MM.1S (cell line): ENCODE measurements around the gene TFIP11.

ENCODE experiments used
- DNase-seq: peaks from one replicate; pipeline ENCODE4 v3.0.0-alpha.2; 2015
- H2AFZ ChIP-seq: fragments of 300-600 bp; sonication (generic); 2 replicates; pipeline ENCODE4 v1.6.0; 2016; ENCODE audit warnings: antibody characterized with exemption, low read length
- H3F3A ChIP-seq: fragments of 300-600 bp; sonication (generic); 2 replicates; pipeline ENCODE4 v1.6.1; 2016; ENCODE audit warnings: mild to moderate bottlenecking, antibody characterized with exemption, low read length, moderate library complexity, mixed read lengths; ENCODE audit not compliant: insufficient read depth
- H3K27ac ChIP-seq: fragments of 300-600 bp; sonication (generic); 2 replicates; pipeline ENCODE4 v1.5.1; 2016; ENCODE audit warnings: mild to moderate bottlenecking, low read length
- H3K27me3 ChIP-seq: fragments of 300-600 bp; sonication (generic); replicated peaks from 2 replicates; pipeline ENCODE4 v1.6.0; 2016; ENCODE audit warnings: low read length; ENCODE audit not compliant: insufficient read depth
- H3K36me3 ChIP-seq: fragments of 300-600 bp; sonication (generic); replicated peaks from 2 replicates; pipeline ENCODE4 v1.6.1; 2016; ENCODE audit warnings: mild to moderate bottlenecking, low read length, mixed read lengths; ENCODE audit not compliant: insufficient read depth
- H3K4me1 ChIP-seq: fragments of 300-600 bp; sonication (generic); 2 replicates; pipeline ENCODE4 v1.6.1; 2016; ENCODE audit warnings: low read length, mixed read lengths
- H3K4me2 ChIP-seq: fragments of 300-600 bp; sonication (generic); 2 replicates; pipeline ENCODE4 v1.6.0; 2016; ENCODE audit warnings: low read depth, low read length
- H3K4me3 ChIP-seq: fragments of 300-600 bp; sonication (generic); 2 replicates; pipeline ENCODE4 v1.5.1; 2016; ENCODE audit warnings: low read length, mixed read lengths
- H3K79me2 ChIP-seq: fragments of 300-600 bp; sonication (generic); 2 replicates; pipeline ENCODE4 v1.6.1; 2016; ENCODE audit warnings: mixed run types, low read length, mixed read lengths
- H3K9ac ChIP-seq: fragments of 300-600 bp; sonication (generic); 2 replicates; pipeline ENCODE4 v1.6.1; 2016; ENCODE audit warnings: low read length, mixed read lengths
- H3K9me2 ChIP-seq: fragments of 300-600 bp; sonication (generic); replicated peaks from 2 replicates; pipeline ENCODE4 v1.6.1; 2016; ENCODE audit warnings: mild to moderate bottlenecking, low read length, mixed read lengths; ENCODE audit not compliant: insufficient read depth
- H3K9me3 ChIP-seq: fragments of 300-600 bp; sonication (generic); replicated peaks from 2 replicates; pipeline ENCODE4 v1.6.1; 2016; ENCODE audit warnings: mild to moderate bottlenecking, low read length, mixed read lengths; ENCODE audit not compliant: insufficient read depth
- H4K20me1 ChIP-seq: fragments of 300-600 bp; sonication (generic); 2 replicates; pipeline ENCODE4 v1.6.1; 2016; ENCODE audit warnings: mild to moderate bottlenecking, low read length, moderate library complexity, mixed read lengths; ENCODE audit not compliant: insufficient read depth
- EZH2 ChIP-seq: fragments of 300-600 bp; sonication (generic); optimal IDR thresholded peaks from 2 replicates; pipeline ENCODE3; 2017; ENCODE audit warnings: low read depth, mild to moderate bottlenecking, antibody characterized with exemption, low read length, mixed read lengths
- EZH2phosphoT487 ChIP-seq: fragments of 300-600 bp; sonication (generic); IDR thresholded peaks from 2 replicates; pipeline ENCODE4 v1.6.1; 2018; ENCODE audit warnings: antibody characterized with exemption, low read length
- TF ChIP-seq, protein P1 (sequence below): fragments of 300-600 bp; sonication (generic); IDR thresholded peaks from 2 replicates; pipeline ENCODE4 v1.5.1; 2016; ENCODE audit warnings: antibody characterized with exemption, low read length, mixed read lengths

TFIP11 gene

GRCh38 chr22:26485806-26486390 lies 26.4 kb downstream of the TFIP11 start:
- no peaks in the 10 kb centered on the region for H3K9me2 ChIP-seq
- DNase-seq: no peak
- H3K4me2 ChIP-seq: peak overlapping the region; percentile 57; the same call in 1 of the 2 replicates
- no peak overlapping the region for H2AFZ ChIP-seq
- H3K4me1 ChIP-seq: peaks cover 33% of the 10 kb centered on the region
- H3K36me3 ChIP-seq: peaks cover 2% of the 10 kb centered on the region; the same call in 1 of the 2 replicates
- TF ChIP-seq EZH2 (no peak), EZH2phosphoT487 (no peak)
- TF ChIP-seq, protein P1, sequence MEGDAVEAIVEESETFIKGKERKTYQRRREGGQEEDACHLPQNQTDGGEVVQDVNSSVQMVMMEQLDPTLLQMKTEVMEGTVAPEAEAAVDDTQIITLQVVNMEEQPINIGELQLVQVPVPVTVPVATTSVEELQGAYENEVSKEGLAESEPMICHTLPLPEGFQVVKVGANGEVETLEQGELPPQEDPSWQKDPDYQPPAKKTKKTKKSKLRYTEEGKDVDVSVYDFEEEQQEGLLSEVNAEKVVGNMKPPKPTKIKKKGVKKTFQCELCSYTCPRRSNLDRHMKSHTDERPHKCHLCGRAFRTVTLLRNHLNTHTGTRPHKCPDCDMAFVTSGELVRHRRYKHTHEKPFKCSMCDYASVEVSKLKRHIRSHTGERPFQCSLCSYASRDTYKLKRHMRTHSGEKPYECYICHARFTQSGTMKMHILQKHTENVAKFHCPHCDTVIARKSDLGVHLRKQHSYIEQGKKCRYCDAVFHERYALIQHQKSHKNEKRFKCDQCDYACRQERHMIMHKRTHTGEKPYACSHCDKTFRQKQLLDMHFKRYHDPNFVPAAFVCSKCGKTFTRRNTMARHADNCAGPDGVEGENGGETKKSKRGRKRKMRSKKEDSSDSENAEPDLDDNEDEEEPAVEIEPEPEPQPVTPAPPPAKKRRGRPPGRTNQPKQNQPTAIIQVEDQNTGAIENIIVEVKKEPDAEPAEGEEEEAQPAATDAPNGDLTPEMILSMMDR: no peak
- H3K4me3 ChIP-seq: no peak overlapping the region
- no peaks in the 10 kb centered on the region for H3K9me3 ChIP-seq
- peaks cover 22% of the 10 kb centered on the region for H3F3A ChIP-seq
- H3K27ac ChIP-seq: no peak overlapping the region
- H3K27me3 ChIP-seq: no peaks in the 10 kb centered on the region
- H3K79me2 ChIP-seq: peaks cover 57% of the 10 kb centered on the region
- no peak overlapping the region for H3K9ac ChIP-seq
- H4K20me1 ChIP-seq: no peaks in the 10 kb centered on the region

- Histone ChIP-seq H3F3A (peaks cover 22% of the 10 kb centered on the region), H3K4me3 (peak overlapping the region; percentile 86), H3K9me3 (no peaks in the 10 kb centered on the region), H3K9ac (peak overlapping the region; percentile 12; the same call in 1 of the 2 replicates), H3K27me3 (no peaks in the 10 kb centered on the region), H3K4me2 (peak overlapping the region; percentile 57), H3K79me2 (peaks cover 61% of the 10 kb centered on the region), H3K36me3 (peaks cover 2% of the 10 kb centered on the region; the same call in 1 of the 2 replicates), H3K27ac (peak overlapping the region; percentile 79; the same call in 1 of the 2 replicates), H4K20me1 (no peaks in the 10 kb centered on the region), H3K4me1 (peaks cover 39% of the 10 kb centered on the region), H3K9me2 (no peaks in the 10 kb centered on the region), H2AFZ (no peak overlapping the region)
- no peak for DNase-seq
- TF ChIP-seq, protein P1: no peak
- TF ChIP-seq EZH2: no peak
- no peak for TF ChIP-seq EZH2phosphoT487
Measured at GRCh38 chr22:26485013-26485412, 27.3 kb downstream of the TFIP11 start.

GRCh38 chr22:26484360-26484706 lies 27.9 kb downstream of the TFIP11 start:
- no peaks in the 10 kb centered on the region for H3K9me2 ChIP-seq
- peak overlapping the region; percentile 86 for H3K4me3 ChIP-seq
- H3K9me3 ChIP-seq: no peaks in the 10 kb centered on the region
- peak; percentile 57 for DNase-seq
- peak overlapping the region; percentile 79 for H3K27ac ChIP-seq
- H3K4me2 ChIP-seq: peak overlapping the region; percentile 57
- H3F3A ChIP-seq: peaks cover 22% of the 10 kb centered on the region
- 0 out of 2 replicates have a peak, but pooled peaks cover 2% of the 10 kb centered on the region for H3K36me3 ChIP-seq
- no peaks in the 10 kb centered on the region for H3K27me3 ChIP-seq
- TF ChIP-seq EZH2phosphoT487 (no peak), EZH2 (no peak)
- TF ChIP-seq, protein P1: no peak
- H3K4me1 ChIP-seq: peaks cover 46% of the 10 kb centered on the region
- H3K79me2 ChIP-seq: peaks cover 67% of the 10 kb centered on the region
- H3K9ac ChIP-seq: peak overlapping the region; percentile 92
- H4K20me1 ChIP-seq: no peaks in the 10 kb centered on the region
- peak overlapping the region; percentile 37; the same call in 1 of the 2 replicates for H2AFZ ChIP-seq
